ENCODE measurements around the gene CTNNA2.

DNA sequence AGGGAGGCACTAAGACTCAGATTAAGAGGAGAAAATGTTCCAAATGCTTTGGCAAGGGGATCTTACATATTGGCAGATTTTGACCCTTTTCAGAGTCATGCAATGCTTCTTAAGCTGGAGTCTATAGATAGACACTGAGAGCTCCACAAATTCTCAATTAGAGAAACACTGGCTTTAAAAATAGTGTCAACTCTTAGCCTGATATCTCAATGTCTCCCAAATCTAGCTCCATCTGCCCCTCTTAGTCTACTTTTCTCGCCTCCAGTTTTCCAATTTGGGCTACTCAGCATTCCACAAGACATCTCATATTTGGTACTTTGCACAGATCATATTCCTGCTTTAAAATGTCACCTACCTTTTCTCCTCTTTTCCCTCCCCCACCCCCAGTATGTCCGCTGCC, 559.1 kb downstream of the CTNNA2 start:
- TF ChIP-seq, protein P1, sequence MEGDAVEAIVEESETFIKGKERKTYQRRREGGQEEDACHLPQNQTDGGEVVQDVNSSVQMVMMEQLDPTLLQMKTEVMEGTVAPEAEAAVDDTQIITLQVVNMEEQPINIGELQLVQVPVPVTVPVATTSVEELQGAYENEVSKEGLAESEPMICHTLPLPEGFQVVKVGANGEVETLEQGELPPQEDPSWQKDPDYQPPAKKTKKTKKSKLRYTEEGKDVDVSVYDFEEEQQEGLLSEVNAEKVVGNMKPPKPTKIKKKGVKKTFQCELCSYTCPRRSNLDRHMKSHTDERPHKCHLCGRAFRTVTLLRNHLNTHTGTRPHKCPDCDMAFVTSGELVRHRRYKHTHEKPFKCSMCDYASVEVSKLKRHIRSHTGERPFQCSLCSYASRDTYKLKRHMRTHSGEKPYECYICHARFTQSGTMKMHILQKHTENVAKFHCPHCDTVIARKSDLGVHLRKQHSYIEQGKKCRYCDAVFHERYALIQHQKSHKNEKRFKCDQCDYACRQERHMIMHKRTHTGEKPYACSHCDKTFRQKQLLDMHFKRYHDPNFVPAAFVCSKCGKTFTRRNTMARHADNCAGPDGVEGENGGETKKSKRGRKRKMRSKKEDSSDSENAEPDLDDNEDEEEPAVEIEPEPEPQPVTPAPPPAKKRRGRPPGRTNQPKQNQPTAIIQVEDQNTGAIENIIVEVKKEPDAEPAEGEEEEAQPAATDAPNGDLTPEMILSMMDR (IDR thresholded peaks at IDR 0.05): no peak
- no peak for TF ChIP-seq POLR2AphosphoS5 (IDR thresholded peaks at IDR 0.05; ENCODE audit: low read depth, low read length)

All from Panc1 (cell line).